IPS DF 6.9 (cell line): ENCODE results near the gene BCAS1.

Experiments used
- DNase-seq: peaks from one replicate; pipeline ENCODE4 v3.0.0-alpha.2; 2013; ENCODE audit warnings: low read depth, low spot score
- H3K27ac ChIP-seq: one replicate; pipeline ENCODE4 v1.5.1; 2013; ENCODE audit warnings: low read length, control low read depth
- H3K27me3 ChIP-seq: 2 replicates; pipeline ENCODE4 v1.6.1; 2013; ENCODE audit warnings: mild to moderate bottlenecking, low read length; ENCODE audit not compliant: control insufficient read depth, insufficient read depth
- H3K36me3 ChIP-seq: 2 replicates; pipeline ENCODE4 v1.6.1; 2013; ENCODE audit warnings: low read length; ENCODE audit not compliant: control insufficient read depth, insufficient read depth
- H3K4me1 ChIP-seq: 2 replicates; pipeline ENCODE4 v1.6.1; 2013; ENCODE audit warnings: low read length; ENCODE audit not compliant: control insufficient read depth, insufficient read depth
- H3K4me3 ChIP-seq: 2 replicates; pipeline ENCODE4 v1.5.1; 2013; ENCODE audit warnings: mild to moderate bottlenecking, low read length
- H3K9me3 ChIP-seq: 2 replicates; pipeline ENCODE4 v1.6.1; 2013; ENCODE audit warnings: low read length, inconsistent platforms; ENCODE audit not compliant: control insufficient read depth, insufficient read depth
- WGBS: extraction: QIAGEN DNeasy Blood & Tissue Kit; methylation state at CpG from one replicate; pipeline ENCODE4 v1.1.7; 2013; ENCODE audit warnings: mixed read lengths, missing lambda C conversion rate; ENCODE audit not compliant: insufficient read length, insufficient coverage; 5-methylcytosine and 5-hydroxymethylcytosine counted together

The BCAS1 gene

GRCh38 chr20:53964067-53964466 is 106.3 kb downstream of the BCAS1 start:
- Histone ChIP-seq H3K27me3 (no peaks in the 10 kb centered on the region), H3K9me3 (no peaks in the 10 kb centered on the region), H3K4me3 (no peak overlapping the region), H3K27ac (no peak overlapping the region), H3K4me1 (no peaks in the 10 kb centered on the region; the same call in 1 of the 2 replicates), H3K36me3 (no peaks in the 10 kb centered on the region)
- no CpG with 5 or more reads among the region's 3 CpGs for WGBS
- no peak for DNase-seq

- WGBS: 100% methylated on average over 1 of the region's 9 CpGs
Observed at GRCh38 chr20:53963635-53964034, 106.8 kb downstream of the BCAS1 start.

GRCh38 chr20:53962388-53962787 is 108.0 kb downstream of the BCAS1 start:
- H3K4me1 ChIP-seq: no peaks in the 10 kb centered on the region; the same call in 1 of the 2 replicates
- no peak overlapping the region for H3K4me3 ChIP-seq
- DNase-seq: no peak
- H3K36me3 ChIP-seq: no peaks in the 10 kb centered on the region
- no peak overlapping the region for H3K27ac ChIP-seq
- no peaks in the 10 kb centered on the region for H3K9me3 ChIP-seq
- WGBS: 100% methylated on average over 1 of the region's 3 CpGs
- H3K27me3 ChIP-seq: no peaks in the 10 kb centered on the region

More at GRCh38 chr20:53963635-53964034, 106.8 kb downstream of the BCAS1 start:
- no peaks in the 10 kb centered on the region for H3K36me3 ChIP-seq
- no peak overlapping the region for H3K4me3 ChIP-seq
- no peaks in the 10 kb centered on the region for H3K9me3 ChIP-seq
- no peak overlapping the region for H3K27ac ChIP-seq
- H3K4me1 ChIP-seq: no peaks in the 10 kb centered on the region; the same call in 1 of the 2 replicates
- no peaks in the 10 kb centered on the region for H3K27me3 ChIP-seq
- no peak for DNase-seq

DNA sequence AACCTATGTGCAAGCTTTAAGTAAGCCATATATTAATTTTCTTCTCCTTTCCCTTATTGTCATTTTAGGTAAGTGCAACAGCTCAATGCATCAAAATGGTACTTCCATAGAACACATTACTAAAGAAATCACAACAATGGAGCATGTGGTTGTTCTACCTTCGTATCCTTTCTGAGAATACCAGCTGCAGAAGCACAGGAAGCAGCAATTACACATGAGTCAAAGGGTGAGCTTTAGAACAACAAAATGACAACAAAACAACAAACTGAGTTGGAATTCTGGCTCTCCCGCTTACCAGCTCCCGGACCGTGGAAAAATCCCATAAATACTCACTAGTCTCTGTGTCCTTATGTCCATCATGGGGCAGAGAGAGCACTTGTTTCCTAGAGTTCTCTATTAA is 108.9 kb downstream of the BCAS1 start:
- no CpG with 5 or more reads among the region's 4 CpGs for WGBS
- H3K9me3 ChIP-seq: no peaks in the 10 kb centered on the region
- DNase-seq: no peak
- no peaks in the 10 kb centered on the region; the same call in 1 of the 2 replicates for H3K4me1 ChIP-seq
- no peak overlapping the region for H3K4me3 ChIP-seq
- no peak overlapping the region for H3K27ac ChIP-seq
- no peaks in the 10 kb centered on the region for H3K27me3 ChIP-seq
- H3K36me3 ChIP-seq: no peaks in the 10 kb centered on the region

GRCh38 chr20:53960579-53961272 is 109.7 kb downstream of the BCAS1 start:
- Histone ChIP-seq H3K36me3 (no peaks in the 10 kb centered on the region), H3K27ac (no peak overlapping the region)

DNA sequence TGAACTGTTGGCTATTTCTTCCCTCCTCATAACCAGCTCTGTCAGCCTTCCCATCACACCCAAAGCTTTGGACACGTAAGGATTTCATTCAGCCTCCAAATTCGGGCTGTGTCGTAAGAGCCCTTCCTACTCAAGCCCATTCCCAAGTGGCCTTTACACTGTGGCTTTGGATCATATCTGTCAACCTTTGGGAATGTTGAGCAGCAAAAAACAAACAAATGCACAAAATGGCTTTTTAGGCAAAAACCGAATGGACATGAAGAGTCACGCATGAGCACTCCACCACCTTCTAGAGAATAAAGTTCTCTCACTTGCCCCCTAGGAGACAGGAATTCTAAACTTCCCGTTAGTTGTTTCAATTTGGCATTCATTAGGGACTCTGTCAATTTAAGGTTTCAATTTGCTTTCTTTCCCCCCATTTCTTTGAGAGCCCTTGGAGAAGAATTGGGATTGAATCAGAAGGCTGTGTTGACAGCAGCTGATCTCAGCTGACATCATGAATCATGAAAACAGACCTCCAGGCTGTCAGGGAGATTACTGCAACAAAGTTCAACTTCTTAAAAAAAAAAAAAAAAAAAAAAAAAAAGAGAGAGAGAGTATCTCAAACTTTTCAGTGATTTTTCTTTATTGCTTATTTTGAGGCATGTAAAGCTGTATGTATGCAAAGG is 110.3 kb downstream of the BCAS1 start:
- H3K9me3 ChIP-seq: no peaks in the 10 kb centered on the region
- no peaks in the 10 kb centered on the region for H3K36me3 ChIP-seq
- DNase-seq: no peak
- no CpG with 5 or more reads among the region's 6 CpGs for WGBS
- H3K27ac ChIP-seq: no peak overlapping the region
- H3K4me3 ChIP-seq: no peak overlapping the region
- no peaks in the 10 kb centered on the region; the same call in 1 of the 2 replicates for H3K4me1 ChIP-seq
- H3K27me3 ChIP-seq: no peaks in the 10 kb centered on the region

More at GRCh38 chr20:53960579-53961272, 109.7 kb downstream of the BCAS1 start:
- no peak overlapping the region for H3K4me3 ChIP-seq
- 100% methylated on average over 1 of the region's 2 CpGs for WGBS
- DNase-seq: no peak
- no peaks in the 10 kb centered on the region for H3K27me3 ChIP-seq
- no peaks in the 10 kb centered on the region for H3K9me3 ChIP-seq
- H3K4me1 ChIP-seq: no peaks in the 10 kb centered on the region; the same call in 1 of the 2 replicates

GRCh38 chr20:53958260-53958659 is 112.1 kb downstream of the BCAS1 start:
- H3K36me3 ChIP-seq: no peaks in the 10 kb centered on the region
- H3K4me3 ChIP-seq: no peak overlapping the region
- no peak overlapping the region for H3K27ac ChIP-seq
- H3K4me1 ChIP-seq: no peaks in the 10 kb centered on the region; the same call in 1 of the 2 replicates
- no CpG with 5 or more reads among the region's 5 CpGs for WGBS
- H3K27me3 ChIP-seq: no peaks in the 10 kb centered on the region
- DNase-seq: no peak
- no peaks in the 10 kb centered on the region for H3K9me3 ChIP-seq

- H3K4me1 ChIP-seq: no peaks in the 10 kb centered on the region; the same call in 1 of the 2 replicates
- WGBS: no CpG with 5 or more reads among the region's 2 CpGs
- no peak overlapping the region for H3K4me3 ChIP-seq
- no peak for DNase-seq
- no peaks in the 10 kb centered on the region for H3K9me3 ChIP-seq
- H3K27ac ChIP-seq: no peak overlapping the region
- no peaks in the 10 kb centered on the region for H3K36me3 ChIP-seq
- no peaks in the 10 kb centered on the region for H3K27me3 ChIP-seq
Observed at GRCh38 chr20:53957451-53958172, 112.8 kb downstream of the BCAS1 start.

DNA sequence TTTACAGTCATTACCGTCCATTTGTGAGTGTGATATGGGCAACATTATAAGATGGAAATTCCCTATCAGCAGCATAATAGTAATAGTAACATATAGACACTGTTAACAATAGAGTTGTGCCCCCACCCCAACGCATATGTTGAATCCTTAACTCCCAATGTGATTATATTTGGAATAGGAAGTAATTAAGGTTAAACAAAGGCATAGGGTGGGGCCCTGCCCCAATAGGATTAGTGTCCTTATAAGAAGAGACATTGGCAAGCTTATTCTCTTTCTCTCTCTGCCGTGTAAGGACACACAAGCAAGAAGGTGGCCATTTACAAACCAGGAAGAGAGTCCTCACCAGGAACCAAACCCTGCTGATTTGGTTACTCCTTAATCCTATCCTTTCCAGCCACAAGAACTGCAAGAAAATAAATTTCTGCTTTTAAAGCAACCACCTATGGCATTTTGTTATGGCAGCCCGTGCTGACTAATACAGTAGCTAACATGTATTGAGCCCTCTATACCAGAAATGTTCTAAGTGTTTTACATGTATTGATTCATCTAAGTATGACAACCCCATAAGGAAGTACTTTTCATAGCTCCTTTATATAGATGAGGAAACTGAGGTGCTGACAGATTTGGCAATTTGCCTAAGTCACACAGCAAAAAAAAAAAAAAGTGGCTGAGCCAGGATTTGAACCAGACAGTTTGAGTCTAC is 114.2 kb downstream of the BCAS1 start:
- WGBS: no CpG with 5 or more reads among the region's 4 CpGs
- Histone ChIP-seq H3K36me3 (no peaks in the 10 kb centered on the region), H3K27ac (no peak overlapping the region), H3K4me1 (no peaks in the 10 kb centered on the region), H3K9me3 (no peaks in the 10 kb centered on the region), H3K27me3 (no peaks in the 10 kb centered on the region), H3K4me3 (no peak overlapping the region)
- no peak for DNase-seq
